Transverse colon (tissue), 4 donors: Measurements from ENCODE around the gene ARHGAP10.

Source experiments
- EP300 ChIP-seq: sonication (generic); formaldehyde crosslinking; IDR thresholded peaks from one replicate; pipeline ENCODE4 v1.6.1; 2017; ENCODE audit warnings: antibody characterized with exemption, low read depth
- POLR2A ChIP-seq: fragments of 450-650 bp; IDR thresholded peaks from one replicate; pipeline ENCODE4 v1.6.1; 2016; ENCODE audit warnings: antibody characterized with exemption, mild to moderate bottlenecking, moderate library complexity
- POLR2AphosphoS5 ChIP-seq, 3 donors: sonication (generic); formaldehyde crosslinking; IDR thresholded peaks; one replicate each; pipeline ENCODE4 v1.6.1; 2016; ENCODE audit warnings: antibody characterized with exemption in 3 of 3
- TF ChIP-seq, protein P1 (sequence below), 5 experiments: fragments of 200-600 bp in 3 of 5; fragments of 450-650 bp in 2 of 5; sonication (generic) in 3 of 5; IDR thresholded peaks; 1 replicate in 2 of 5; 2 replicates in 3 of 5; pipeline ENCODE4 v1.5.1; 2016 to 2017; ENCODE audit warnings: antibody characterized with exemption in 5 of 5, inconsistent platforms in 3 of 5, mild to moderate bottlenecking in 2 of 5, moderate library complexity in 1 of 5

DNA sequence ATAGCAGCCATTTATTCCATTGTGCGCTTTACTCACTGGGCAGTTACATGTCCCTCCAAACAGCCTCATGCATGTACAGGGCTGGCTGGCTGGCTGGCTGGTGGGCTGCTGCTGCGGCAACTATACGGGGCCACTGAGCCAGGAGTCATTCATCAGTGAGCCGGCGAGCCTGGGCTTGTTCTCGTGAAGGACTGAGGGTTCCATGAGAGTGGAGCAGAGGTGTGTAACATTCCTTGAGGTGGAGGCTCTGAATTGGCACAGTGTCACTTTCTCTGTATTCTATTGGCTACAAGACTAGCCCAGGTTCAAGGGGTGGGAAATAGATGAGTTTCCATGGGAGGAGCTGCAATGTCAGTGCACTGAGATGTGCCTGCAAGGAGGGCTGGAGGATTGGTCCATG lies 89.1 kb downstream of the ARHGAP10 start:
- no peak for TF ChIP-seq POLR2A
- TF ChIP-seq, protein P1, sequence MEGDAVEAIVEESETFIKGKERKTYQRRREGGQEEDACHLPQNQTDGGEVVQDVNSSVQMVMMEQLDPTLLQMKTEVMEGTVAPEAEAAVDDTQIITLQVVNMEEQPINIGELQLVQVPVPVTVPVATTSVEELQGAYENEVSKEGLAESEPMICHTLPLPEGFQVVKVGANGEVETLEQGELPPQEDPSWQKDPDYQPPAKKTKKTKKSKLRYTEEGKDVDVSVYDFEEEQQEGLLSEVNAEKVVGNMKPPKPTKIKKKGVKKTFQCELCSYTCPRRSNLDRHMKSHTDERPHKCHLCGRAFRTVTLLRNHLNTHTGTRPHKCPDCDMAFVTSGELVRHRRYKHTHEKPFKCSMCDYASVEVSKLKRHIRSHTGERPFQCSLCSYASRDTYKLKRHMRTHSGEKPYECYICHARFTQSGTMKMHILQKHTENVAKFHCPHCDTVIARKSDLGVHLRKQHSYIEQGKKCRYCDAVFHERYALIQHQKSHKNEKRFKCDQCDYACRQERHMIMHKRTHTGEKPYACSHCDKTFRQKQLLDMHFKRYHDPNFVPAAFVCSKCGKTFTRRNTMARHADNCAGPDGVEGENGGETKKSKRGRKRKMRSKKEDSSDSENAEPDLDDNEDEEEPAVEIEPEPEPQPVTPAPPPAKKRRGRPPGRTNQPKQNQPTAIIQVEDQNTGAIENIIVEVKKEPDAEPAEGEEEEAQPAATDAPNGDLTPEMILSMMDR (IDR thresholded peaks at IDR 0.05), result no peak
- no peak for TF ChIP-seq EP300
- TF ChIP-seq POLR2AphosphoS5 (IDR thresholded peaks at IDR 0.05), result no peak
